ENCODE measurements around the gene UMAD1. TPM values are rescaled to one million over a fixed set of nuclear protein-coding genes. Genes with fewer than 3 reads are reported as not detected.

The UMAD1 gene
- total RNA-seq, 1 donor from 2014 or later = 20.3 TPM

DNA sequence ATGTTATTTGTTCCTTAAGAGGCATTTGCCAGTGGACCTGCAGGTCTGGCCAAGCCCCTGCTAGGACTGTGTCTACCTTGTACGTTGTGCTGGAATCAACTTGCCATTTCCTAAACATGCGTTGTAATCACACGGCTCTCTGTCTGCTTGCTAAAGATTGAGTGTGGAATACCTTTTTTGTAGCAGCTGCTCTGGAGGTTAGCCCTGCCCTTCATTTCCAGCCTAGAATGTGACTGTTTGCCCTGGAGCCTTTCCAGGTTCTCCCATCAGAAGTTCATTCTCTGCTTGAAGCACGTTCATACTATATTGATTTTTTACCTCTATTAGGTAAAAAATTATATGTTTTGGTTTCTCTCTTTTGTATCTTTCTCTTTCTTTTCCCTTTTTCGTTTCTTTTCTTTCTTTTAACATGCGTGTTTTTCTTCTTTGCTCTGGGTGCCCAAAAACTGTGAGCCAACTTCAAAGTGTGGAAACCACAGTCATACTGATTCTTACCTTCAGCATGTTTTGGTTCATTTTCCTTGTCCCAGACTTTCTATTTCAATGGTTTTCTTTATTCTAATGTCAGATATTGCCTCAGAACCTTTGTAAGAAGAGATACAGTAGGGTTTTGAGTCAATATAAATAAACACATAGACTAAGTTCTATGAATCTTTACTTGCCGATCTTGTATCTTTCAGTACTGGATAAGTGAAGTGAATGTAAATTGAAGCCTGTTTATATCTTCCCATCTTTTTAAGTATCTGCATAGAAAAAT, 189.7 kb downstream of the UMAD1 start:
- DNase-seq (ENCODE audit: low spot score) = peak; percentile 68

DNA sequence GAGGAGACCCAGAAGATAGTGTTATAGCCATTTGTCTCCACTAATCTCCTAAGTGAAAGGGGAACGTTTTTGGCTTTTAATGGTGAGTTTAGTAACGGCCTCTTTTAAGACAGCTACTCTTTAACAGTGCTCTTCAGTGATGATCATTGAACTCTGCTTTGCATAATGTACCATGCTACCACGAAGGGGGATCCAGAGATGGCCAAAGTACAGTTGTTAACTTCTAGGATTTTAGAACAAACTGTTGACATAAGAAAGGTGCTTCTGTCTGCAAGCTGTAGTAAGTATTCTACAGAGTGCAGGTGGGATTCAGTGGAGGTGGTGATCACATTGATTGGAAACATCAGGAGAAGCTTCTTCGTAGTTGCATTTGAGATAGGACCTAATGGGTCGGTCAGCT, 192.0 kb downstream of the UMAD1 start:
- no peak for DNase-seq (ENCODE audit: low spot score)

DNA sequence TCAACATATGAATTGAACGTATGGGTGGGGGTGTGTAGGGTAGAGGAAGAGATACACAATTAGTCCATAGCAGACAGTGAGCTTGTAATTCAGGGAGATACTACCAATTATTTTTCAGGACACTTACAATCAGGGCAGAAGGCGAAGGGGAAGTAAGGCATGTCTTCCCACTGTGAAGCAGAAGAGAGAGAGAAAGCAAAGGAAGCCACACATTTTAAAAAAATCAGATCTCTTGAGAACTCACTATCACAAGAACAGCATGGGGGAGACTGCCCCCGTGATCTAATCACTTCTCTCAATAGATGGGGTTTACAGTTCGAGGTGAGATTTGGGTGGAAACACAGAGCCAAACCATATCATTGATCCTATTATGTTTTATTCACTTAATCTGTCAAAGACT, 194.2 kb downstream of the UMAD1 start:
- DNase-seq (ENCODE audit: low spot score) = no peak

DNA sequence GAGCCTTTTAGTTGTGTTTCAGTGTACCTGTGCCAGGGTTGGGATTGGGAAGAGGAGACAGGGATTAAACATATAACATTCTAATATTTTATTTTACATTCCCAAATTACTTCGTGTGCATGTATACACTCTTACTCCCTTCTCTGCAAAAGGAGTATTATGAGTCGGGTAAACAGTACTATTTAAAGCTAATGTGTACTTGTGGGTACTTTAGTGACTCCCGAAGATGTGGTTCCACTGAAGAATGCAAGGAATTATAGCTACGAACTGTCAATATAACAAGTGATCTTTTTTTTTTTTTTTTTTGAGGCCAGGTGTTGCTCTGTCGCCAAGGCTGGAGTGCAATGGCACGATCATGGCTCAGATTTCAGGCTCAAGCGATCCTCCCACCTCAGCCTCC, 200.5 kb downstream of the UMAD1 start:
- DNase-seq (ENCODE audit: low spot score) = no peak

DNA sequence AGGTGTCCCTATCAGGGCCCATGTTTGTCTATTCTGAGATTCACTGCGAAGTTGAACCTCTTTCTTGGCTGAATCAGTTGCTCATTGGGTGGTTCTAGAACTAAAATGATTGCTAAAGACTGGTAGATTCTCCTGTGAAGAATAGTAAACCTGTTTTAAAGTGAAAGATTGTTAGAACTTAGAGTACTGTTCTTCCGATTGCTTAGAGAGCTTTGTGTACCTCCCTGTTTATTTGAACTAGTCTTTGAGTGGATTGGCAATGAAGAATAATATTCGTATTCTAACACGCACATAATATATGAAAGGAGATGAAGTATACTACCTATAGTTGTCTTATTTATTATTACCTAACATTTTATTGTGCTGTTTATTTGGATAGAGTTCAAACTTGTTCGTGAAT, 202.7 kb downstream of the UMAD1 start:
- DNase-seq (ENCODE audit: low spot score) = no peak

DNA sequence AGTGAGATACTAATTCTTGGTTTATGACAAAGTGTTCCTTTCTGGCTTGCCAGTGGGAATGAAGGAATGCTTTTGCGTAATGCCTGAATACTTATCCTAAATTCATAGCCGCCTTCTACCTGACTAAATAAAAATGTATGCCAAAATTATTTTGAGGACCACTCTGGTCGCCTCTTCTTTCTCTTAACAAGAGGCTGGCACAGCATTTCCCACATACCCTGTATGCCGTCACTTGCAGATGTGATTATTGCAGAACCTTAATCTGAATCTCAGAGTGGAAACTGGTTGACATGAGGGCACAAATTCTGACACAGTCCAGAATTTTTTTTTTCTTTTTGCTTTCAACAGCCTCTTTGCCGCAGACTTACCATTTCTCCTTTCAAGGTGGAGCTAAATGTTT, 203.4 kb downstream of the UMAD1 start:
- no peak for DNase-seq (ENCODE audit: low spot score)

DNA sequence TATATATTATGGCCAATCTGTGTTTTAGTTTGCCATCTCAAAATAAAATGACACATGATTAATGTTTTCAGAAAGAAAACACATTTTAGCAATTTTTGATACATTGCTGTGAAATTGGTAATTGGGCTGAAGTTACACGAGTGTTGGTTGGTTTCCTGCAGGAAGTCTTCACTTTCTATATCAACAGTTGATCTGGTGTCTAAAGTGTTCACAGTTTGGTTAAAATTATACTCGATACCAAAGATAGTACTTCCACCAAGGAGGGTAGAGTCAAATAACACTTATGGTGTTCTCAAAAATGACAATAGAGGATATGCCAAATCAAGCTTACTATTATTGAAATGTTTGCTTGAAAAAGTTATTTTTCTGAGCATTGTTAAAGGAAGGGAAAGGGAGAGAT, 207.7 kb downstream of the UMAD1 start:
- no peak for DNase-seq (ENCODE audit: low spot score)

DNA sequence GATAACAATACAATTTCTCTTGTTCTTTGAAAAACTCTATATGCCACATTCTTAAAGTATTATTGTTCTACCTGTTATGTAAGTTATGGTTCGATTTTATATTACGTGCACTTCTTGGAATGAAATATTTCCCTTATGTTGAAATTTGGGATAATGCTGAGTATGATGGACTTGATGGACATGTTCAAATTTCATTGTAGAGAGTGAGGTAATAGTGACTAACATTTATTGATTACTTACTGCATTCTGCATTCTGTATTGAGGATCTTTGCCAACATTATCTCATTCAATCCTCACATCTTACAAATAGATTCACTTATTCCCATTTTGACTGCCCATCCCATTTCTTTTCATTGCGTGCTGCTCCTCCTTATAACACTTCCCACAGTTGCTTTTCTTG, 208.3 kb downstream of the UMAD1 start:
- DNase-seq (ENCODE audit: low spot score) = no peak

DNA sequence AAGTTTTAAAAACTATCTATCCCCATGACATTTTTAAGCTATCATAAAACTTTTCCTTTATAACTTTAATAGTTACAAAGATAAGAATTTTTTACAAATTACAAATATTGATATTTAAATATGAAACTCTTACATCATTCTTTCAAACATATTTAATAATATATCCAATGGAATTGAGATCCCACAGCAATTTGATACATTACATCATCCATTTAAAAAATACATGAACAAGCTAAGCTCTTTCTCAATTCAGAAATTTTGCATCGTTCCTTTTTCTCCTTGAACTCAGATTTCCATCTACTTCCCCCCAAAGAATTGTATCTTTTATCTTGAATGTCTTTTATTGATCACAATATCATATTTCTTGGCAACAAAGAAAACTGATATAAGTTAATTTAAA, 209.6 kb downstream of the UMAD1 start:
- DNase-seq (ENCODE audit: low spot score) = no peak

DNA sequence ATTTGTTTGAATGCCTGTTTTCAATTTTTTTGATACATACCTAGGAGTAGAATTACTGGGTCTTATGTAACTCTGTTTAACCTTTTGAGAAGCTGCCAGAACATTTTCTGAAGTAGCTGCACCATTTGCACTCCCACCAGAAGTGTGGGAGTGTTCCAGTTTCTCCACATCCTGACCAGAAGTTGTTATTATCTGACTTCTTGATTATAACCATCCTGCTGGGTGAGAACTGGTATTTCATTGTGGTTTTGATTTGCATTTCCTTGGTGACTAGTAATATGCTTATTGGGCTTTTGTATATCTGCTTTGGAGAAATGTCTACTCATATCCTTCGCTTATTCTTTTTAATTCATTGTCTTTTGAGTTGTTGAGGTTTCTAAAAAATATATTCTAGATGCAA, 210.8 kb downstream of the UMAD1 start:
- no peak for DNase-seq (ENCODE audit: low spot score)

DNA sequence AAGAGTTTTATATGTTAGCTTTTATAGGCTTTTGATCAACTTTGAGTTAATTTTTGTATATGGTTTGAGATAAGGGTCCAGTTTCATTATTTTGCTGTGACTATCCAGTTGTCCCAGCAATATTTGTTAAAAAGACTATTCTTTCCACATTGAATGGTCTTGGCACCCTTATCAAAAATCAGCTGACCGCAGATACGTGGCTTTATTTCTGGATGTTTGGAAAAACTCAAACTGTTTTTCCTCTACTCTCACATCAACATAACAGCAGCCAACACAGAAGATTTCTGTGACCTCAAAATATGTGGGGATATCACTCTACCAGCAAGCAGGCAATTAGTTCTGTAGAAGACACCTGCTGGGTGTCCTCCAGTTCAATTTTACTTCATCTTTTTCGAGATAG, 211.4 kb downstream of the UMAD1 start:
- no peak for DNase-seq (ENCODE audit: low spot score)

DNA sequence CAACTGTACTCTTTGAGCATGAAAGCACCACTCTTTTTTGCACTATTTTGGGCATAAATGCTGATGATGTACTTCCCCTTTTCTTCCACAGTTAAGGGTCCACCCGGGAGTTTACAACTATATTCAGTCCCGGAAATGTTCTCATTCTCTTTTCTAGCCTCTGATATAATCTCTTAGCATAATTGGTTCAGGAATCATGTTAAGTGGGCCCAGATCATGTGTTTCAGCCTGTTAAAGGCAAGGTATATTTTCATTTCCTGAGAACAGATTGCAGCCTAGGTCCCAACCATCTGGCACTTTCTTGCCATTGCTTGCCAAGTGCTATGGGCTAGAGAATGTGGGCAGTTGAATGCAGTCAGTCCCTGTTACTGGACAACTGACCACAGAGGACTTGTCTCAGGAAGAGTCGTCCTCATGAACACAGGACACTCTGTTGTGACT, 216.6 kb downstream of the UMAD1 start:
- DNase-seq (ENCODE audit: low spot score) = no peak

DNA sequence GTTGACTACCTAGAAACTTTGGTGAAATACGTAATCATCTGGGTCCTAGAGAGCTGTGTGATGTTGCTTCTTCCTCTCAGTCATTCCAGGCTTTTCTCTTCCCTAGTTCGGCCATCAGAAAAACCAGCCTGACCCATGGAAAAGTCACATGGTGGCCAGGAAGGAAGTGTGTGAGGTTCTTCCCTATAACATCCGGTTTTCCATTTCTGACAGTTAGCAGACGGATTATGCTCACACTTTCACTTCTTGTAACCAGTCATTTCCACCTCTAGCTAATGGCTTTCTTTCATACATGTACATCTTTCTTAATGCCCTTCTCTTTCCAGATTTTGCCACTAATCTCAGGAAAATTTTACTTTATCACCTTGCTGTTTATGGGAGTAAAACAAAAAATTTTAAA, 218.0 kb downstream of the UMAD1 start:
- DNase-seq (ENCODE audit: low spot score) = no peak

DNA sequence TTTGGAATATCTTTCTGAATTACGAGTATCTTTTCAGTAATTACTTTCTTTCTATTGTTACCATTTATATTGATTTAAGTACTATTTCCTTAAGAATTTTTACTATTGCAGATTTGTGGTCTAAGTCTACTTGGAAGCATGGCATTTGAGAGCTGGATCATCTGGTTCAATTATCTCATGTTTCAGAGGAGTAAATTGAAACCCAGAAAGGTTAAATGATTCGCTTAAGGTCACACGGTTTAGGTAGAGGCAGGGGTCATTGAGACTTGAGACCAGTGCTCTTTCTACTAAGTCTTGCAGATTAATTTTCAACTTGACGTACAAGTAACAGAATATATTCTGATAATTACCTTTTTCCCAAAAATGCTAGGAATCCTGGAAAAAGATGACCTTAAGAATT, 218.9 kb downstream of the UMAD1 start:
- DNase-seq (ENCODE audit: low spot score) = no peak

DNA sequence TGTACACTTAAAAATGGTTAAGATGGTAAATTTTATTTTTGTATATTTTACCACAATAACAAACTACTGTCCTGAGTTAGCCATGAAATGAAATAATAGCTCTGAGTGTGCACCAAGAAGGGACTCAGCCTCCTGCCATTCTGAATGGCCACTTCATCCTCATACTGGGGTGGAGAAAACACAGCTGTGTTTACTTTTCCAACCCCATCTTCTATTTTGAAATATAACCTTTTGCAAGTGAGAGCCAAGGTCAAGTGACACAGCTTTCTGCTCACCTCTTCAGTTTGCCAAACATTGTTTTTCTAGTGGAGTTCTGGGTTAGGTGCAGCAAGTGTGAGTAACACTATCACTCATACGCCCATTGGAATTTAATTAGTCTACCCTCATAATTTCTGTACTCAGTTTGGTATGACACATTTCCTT, 220.7 kb downstream of the UMAD1 start:
- DNase-seq (ENCODE audit: low spot score) = no peak

DNA sequence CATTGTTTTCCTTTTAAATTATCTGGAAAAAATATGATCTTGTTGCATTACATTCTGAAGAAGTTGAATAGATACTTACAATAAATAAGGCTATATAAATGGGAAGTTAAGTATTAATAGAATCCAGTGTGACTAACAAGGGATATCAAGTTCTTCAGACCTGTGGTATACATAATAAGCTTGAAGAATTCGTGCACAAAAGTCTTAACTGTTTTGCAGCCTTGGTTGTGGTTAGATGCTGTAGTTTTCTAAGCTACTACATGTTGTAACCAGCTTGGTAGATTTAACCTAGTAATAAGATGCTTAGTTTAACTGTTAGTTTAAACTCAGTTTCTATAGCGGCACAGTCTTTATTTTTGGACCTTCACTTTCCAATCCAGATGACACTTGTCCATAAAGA, 221.8 kb downstream of the UMAD1 start:
- DNase-seq (ENCODE audit: low spot score) = no peak

DNA sequence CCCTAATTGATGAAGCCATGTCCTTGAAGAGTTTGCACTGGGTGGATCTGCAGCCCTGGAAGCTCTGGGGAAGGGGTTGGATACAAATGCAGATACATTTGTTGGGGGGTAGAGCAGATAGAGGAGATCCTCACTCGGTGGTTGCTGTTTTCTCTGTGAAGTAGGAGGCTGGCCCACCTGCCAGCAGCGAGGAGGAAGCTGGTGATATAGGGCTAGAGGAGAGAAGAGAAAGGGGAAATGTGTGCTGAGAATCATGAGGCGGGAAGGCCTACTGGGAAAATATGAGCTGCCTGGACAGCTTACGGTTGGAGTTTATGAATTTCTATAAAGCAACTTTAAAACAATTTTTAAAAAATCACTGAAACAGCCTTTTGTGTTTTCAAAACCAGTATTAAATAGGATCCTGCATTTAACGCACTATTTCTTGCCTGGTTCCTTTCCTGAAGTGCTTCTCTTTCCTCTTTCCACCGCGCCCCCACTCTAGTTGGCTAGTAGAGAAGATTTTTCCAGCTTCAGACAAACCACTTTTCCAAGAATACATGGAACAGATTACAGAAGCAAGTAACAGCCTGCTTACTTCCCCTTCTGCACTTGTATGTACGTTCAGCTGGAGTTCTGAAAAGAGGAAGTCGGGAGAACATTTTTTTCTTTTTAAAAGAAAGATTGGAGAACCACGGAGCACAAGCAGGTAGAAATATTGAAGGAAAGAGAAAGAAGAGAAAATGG, 227.5 kb downstream of the UMAD1 start:
- DNase-seq (ENCODE audit: low spot score) = peak; percentile 16

DNA sequence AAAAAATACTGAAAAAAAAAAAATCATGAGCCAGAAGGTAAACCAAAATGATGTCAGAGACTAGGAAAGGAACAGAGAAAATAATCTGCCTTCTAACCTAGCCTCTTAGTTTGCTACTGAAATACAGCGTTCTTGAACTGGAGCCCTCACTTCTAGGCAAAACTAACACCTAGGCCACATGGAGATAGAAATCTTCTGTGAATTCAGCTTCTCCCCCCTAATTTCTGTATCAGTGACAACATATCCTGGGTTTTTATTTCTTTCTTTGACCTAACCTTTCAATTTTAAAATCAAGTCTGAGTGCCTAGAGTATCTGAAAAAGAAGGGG, 228.0 kb downstream of the UMAD1 start:
- no peak for DNase-seq (ENCODE audit: low spot score)

DNA sequence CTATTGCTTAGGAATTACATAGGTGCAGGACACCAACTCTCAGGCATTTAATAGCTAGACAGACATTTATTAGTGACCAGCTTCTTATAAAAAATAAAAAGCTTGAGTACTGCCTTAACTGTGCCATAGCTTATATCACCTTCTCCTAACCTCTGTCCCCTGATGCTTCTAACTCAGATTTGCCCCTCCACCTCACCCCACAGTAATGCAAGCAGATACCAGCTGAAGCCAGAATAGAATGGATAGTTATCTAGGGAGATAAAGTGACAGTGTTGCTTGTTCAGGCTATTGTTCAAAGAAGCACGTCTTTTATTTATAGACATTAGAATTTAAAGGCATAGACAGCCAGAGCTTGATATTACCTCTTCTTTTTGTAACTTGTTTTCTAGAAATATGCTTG, 228.5 kb downstream of the UMAD1 start:
- DNase-seq (ENCODE audit: low spot score) = no peak

DNA sequence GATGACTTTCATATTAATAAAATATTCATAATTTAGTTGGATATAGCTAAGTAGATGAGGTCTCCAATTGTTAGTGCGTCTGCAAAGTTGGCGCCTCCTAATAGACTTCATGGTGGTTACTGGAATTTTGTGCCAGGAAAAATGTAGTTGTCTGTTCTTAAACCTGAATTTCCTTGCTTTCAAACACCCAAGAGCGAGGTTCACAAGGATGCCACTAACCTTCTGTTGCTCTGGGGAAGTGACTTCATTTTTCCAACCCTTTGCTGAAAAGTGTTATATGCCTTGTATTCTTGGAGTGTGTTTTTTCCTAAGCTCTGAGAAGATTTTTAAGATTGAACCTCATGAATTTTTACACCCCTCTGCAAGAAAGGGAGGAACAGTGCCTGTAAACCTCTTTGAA, 229.1 kb downstream of the UMAD1 start:
- no peak for DNase-seq (ENCODE audit: low spot score)

DNA sequence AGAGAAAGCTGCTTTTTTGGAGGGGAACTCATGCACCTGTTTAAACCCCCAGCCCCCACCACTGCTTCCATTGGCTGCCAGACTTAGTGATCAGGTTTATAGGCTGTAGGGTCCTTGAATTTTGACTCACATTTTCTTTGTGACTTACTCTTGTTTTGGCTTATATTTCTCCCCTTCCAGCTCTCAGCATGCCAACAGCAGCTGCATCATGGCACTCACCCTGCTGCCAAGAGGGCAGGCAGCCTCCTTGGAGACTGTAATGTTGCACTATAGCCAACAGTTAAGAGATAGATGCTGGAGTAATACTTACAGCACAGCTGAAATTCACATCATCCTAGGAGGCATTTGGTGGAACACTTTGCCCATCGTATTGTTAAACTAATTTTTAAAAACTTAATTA, 230.0 kb downstream of the UMAD1 start:
- no peak for DNase-seq (ENCODE audit: low spot score)

DNA sequence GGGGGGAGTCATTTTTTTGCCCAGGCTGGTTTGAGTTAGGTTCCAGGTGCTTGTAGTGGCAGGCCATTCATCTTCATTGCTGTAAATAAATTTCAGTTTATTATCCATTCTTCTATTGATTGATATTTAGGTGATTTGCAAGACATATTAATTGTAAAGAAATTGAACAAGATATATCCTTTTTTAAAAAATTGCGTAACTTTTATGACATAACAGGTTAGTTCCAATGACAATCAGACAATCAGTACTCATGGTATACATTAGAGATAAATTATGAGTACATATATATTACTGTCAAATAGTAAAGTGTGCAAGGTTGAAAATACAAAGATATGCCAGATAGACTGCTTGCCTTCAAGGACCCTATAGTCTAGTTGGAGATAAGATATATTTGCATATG, 235.9 kb downstream of the UMAD1 start:
- DNase-seq (ENCODE audit: low spot score) = no peak

DNA sequence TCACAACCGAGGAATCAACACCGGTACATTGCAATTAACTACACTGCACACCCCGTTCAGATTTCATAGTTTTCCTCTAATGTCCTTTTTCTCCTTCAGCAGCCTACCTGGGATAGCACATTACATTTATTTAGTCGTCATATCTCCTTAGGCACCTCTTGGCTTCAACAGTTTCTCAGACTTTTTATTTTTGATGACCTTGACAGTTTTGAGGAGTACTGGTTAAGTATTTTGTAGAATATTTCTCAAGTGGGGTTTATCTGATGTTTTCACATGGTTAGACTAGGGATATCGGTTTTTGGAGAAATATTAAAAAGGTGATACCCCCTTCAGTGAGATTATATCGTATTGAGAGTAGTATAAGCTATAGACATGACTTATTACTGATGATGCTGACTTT, 241.0 kb downstream of the UMAD1 start:
- DNase-seq (ENCODE audit: low spot score) = no peak

DNA sequence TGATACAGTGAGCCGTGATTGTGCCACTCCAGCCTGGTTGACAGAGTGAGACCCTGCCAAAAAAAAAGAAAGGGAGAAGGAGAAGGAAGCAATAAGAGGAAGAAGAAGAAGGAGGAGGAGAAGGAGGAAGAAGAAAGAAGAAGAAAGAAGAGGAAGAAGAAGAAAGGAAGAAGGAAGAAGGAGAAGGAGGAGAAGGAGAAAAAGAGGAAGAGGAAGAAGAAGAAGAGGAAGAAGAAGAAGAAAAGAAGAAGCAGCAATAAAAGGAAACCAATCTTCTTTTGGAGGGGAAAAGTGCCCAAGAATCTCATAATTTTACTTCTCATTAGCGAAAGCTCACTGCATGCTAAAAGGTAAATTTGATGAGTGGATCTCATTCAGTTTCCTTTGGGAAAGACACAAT, 242.3 kb downstream of the UMAD1 start:
- no peak for DNase-seq (ENCODE audit: low spot score)
